ENCODE data around the gene ZNF362. TPM values are rescaled to one million over a fixed set of nuclear protein-coding genes. Genes with fewer than 3 reads are reported as not detected.
A peak's percentile ranks its signal among the peaks of the same experiment; 100 is the strongest.

Gene ZNF362
- total and polyA plus RNA-seq, 5 donors from 2014 or later = 12.2 to 21.7 (median 15.2) TPM

- H3K27me3 ChIP-seq (ENCODE audit: control insufficient read depth, insufficient read depth, low read length) = no peaks in the 10 kb centered on the region
- Mint-ChIP-seq H3K4me1 (peaks cover 26 to 68% (median 59%) of the 10 kb centered on the region in 4 donors), H3K4me3 (no peak overlapping the region), H3K36me3 (peaks cover 23% of the 10 kb centered on the region), H3K27me3 (no peaks in the 10 kb centered on the region), H3K9me3 (no peaks in the 10 kb centered on the region), H3K27ac (no peak overlapping the region)
- peaks cover 33% of the 10 kb centered on the region for H3K4me1 ChIP-seq (ENCODE audit: control insufficient read depth, insufficient read depth, low read length, poor library complexity, severe bottlenecking)
- no peak for ATAC-seq (ENCODE audit: low read depth in 2 of 2)
- H3K27ac ChIP-seq (ENCODE audit: insufficient read depth, low read length, poor library complexity, severe bottlenecking) = no peak overlapping the region
- no peak for DNase-seq
- no peaks in the 10 kb centered on the region for H3K9me3 ChIP-seq (ENCODE audit: control insufficient read depth in 2 of 2, low read length in 2 of 2)
- H3K36me3 ChIP-seq (ENCODE audit: control insufficient read depth, insufficient read depth, low read length) = peaks cover 9% of the 10 kb centered on the region
- no peak overlapping the region for H3K4me3 ChIP-seq (ENCODE audit: low read depth, low read length)
Measured at GRCh38 chr1:33344896-33345560, 88.7 kb downstream of the ZNF362 start.

- H3K36me3 ChIP-seq (ENCODE audit: control insufficient read depth, insufficient read depth, low read length) = peaks cover 8% of the 10 kb centered on the region
- no peak overlapping the region for H3K27ac ChIP-seq (ENCODE audit: insufficient read depth, low read length, poor library complexity, severe bottlenecking)
- H3K4me3 Mint-ChIP-seq = peak overlapping the region; percentile 84 to 99 (median 96)
- no peak overlapping the region for H3K4me3 ChIP-seq (ENCODE audit: low read depth, low read length)
- peaks cover 39% of the 10 kb centered on the region for H3K4me1 ChIP-seq (ENCODE audit: control insufficient read depth, insufficient read depth, low read length, poor library complexity, severe bottlenecking)
- peaks cover 31 to 67% (median 56%) of the 10 kb centered on the region in 4 donors for H3K4me1 Mint-ChIP-seq
- no peak for DNase-seq
- no peaks in the 10 kb centered on the region for H3K27me3 ChIP-seq (ENCODE audit: control insufficient read depth, insufficient read depth, low read length)
- H3K9me3 ChIP-seq (ENCODE audit: control insufficient read depth in 2 of 2, low read length in 2 of 2) = no peaks in the 10 kb centered on the region
- H3K9me3 Mint-ChIP-seq = no peaks in the 10 kb centered on the region
- peaks cover 16% of the 10 kb centered on the region for H3K36me3 Mint-ChIP-seq
- peak overlapping the region in 2 of 3 donors; percentile 47 to 52 for H3K27ac Mint-ChIP-seq
- H3K27me3 Mint-ChIP-seq = peaks cover 4% of the 10 kb centered on the region
- no peak for ATAC-seq (ENCODE audit: low read depth in 2 of 2)
Measured at GRCh38 chr1:33346533-33346926, 90.2 kb downstream of the ZNF362 start.

GRCh38 chr1:33346927-33347649 is 90.8 kb downstream of the ZNF362 start:
- peak overlapping the region; percentile 40 to 52 (median 47) for H3K27ac Mint-ChIP-seq
- H3K4me1 ChIP-seq (ENCODE audit: control insufficient read depth, insufficient read depth, low read length, poor library complexity, severe bottlenecking) = peaks cover 39% of the 10 kb centered on the region

GRCh38 chr1:33347650-33347992 is 91.3 kb downstream of the ZNF362 start:
- H3K27ac Mint-ChIP-seq = peak overlapping the region in 2 of 3 donors; percentile 47 to 52
- no peaks in the 10 kb centered on the region for H3K27me3 ChIP-seq (ENCODE audit: control insufficient read depth, insufficient read depth, low read length)
- no peaks in the 10 kb centered on the region for H3K9me3 Mint-ChIP-seq
- H3K36me3 Mint-ChIP-seq = peaks cover 16% of the 10 kb centered on the region
- H3K4me1 Mint-ChIP-seq = peaks cover 31 to 67% (median 51%) of the 10 kb centered on the region in 4 donors
- no peak for ATAC-seq (ENCODE audit: low read depth in 2 of 2)
- DNase-seq = no peak
- no peak overlapping the region for H3K27ac ChIP-seq (ENCODE audit: insufficient read depth, low read length, poor library complexity, severe bottlenecking)
- peaks cover 4% of the 10 kb centered on the region for H3K27me3 Mint-ChIP-seq
- peaks cover 6% of the 10 kb centered on the region for H3K36me3 ChIP-seq (ENCODE audit: control insufficient read depth, insufficient read depth, low read length)
- peak overlapping the region; percentile 84 to 99 (median 96) for H3K4me3 Mint-ChIP-seq
- H3K9me3 ChIP-seq (ENCODE audit: control insufficient read depth in 2 of 2, low read length in 2 of 2) = no peaks in the 10 kb centered on the region
- H3K4me1 ChIP-seq (ENCODE audit: control insufficient read depth, insufficient read depth, low read length, poor library complexity, severe bottlenecking) = peaks cover 39% of the 10 kb centered on the region
- H3K4me3 ChIP-seq (ENCODE audit: low read depth, low read length) = peak overlapping the region; percentile 16

More at GRCh38 chr1:33346927-33347649, 90.8 kb downstream of the ZNF362 start:
- DNase-seq (peak in 1 of 3 donors; percentile 36), ATAC-seq (ENCODE audit: low read depth in 2 of 2) (no peak)
- Mint-ChIP-seq H3K9me3 (no peaks in the 10 kb centered on the region), H3K27me3 (peaks cover 4% of the 10 kb centered on the region), H3K4me1 (peaks cover 31 to 67% (median 55%) of the 10 kb centered on the region in 4 donors), H3K4me3 (peak overlapping the region; percentile 84 to 99 (median 96)), H3K36me3 (peaks cover 16% of the 10 kb centered on the region)
- Histone ChIP-seq H3K9me3 (ENCODE audit: control insufficient read depth in 2 of 2, low read length in 2 of 2) (no peaks in the 10 kb centered on the region), H3K27ac (ENCODE audit: insufficient read depth, low read length, poor library complexity, severe bottlenecking) (no peak overlapping the region), H3K27me3 (ENCODE audit: control insufficient read depth, insufficient read depth, low read length) (no peaks in the 10 kb centered on the region), H3K4me3 (ENCODE audit: low read depth, low read length) (peak overlapping the region; percentile 16), H3K36me3 (ENCODE audit: control insufficient read depth, insufficient read depth, low read length) (peaks cover 6% of the 10 kb centered on the region)

GRCh38 chr1:33348194-33348593 is 91.9 kb downstream of the ZNF362 start:
- DNase-seq = no peak
- H3K27ac Mint-ChIP-seq = peak overlapping the region in 2 of 3 donors; percentile 86 to 95
- H3K27ac ChIP-seq (ENCODE audit: insufficient read depth, low read length, poor library complexity, severe bottlenecking) = no peak overlapping the region
- ATAC-seq (ENCODE audit: low read depth in 2 of 2) = no peak
- H3K27me3 Mint-ChIP-seq = peaks cover 4% of the 10 kb centered on the region
- peaks cover 31 to 62% (median 49%) of the 10 kb centered on the region in 4 donors for H3K4me1 Mint-ChIP-seq
- peaks cover 12% of the 10 kb centered on the region for H3K36me3 Mint-ChIP-seq
- peak overlapping the region; percentile 83 for H3K4me3 ChIP-seq (ENCODE audit: low read depth, low read length)
- no peaks in the 10 kb centered on the region for H3K9me3 ChIP-seq (ENCODE audit: control insufficient read depth in 2 of 2, low read length in 2 of 2)
- H3K36me3 ChIP-seq (ENCODE audit: control insufficient read depth, insufficient read depth, low read length) = peaks cover 3% of the 10 kb centered on the region
- H3K9me3 Mint-ChIP-seq = no peaks in the 10 kb centered on the region
- peak overlapping the region; percentile 95 to 99 (median 98) for H3K4me3 Mint-ChIP-seq
- H3K27me3 ChIP-seq (ENCODE audit: control insufficient read depth, insufficient read depth, low read length) = no peaks in the 10 kb centered on the region
- peaks cover 39% of the 10 kb centered on the region for H3K4me1 ChIP-seq (ENCODE audit: control insufficient read depth, insufficient read depth, low read length, poor library complexity, severe bottlenecking)

- peaks cover 31 to 59% (median 46%) of the 10 kb centered on the region in 4 donors for H3K4me1 Mint-ChIP-seq
- no peaks in the 10 kb centered on the region for H3K9me3 Mint-ChIP-seq
- H3K27ac Mint-ChIP-seq = peak overlapping the region; percentile 33 to 95 (median 86)
- Histone ChIP-seq H3K27ac (ENCODE audit: insufficient read depth, low read length, poor library complexity, severe bottlenecking) (peak overlapping the region; percentile 54), H3K27me3 (ENCODE audit: control insufficient read depth, insufficient read depth, low read length) (no peaks in the 10 kb centered on the region), H3K9me3 (ENCODE audit: control insufficient read depth in 2 of 2, low read length in 2 of 2) (no peaks in the 10 kb centered on the region), H3K4me1 (ENCODE audit: control insufficient read depth, insufficient read depth, low read length, poor library complexity, severe bottlenecking) (peaks cover 39% of the 10 kb centered on the region), H3K36me3 (ENCODE audit: control insufficient read depth, insufficient read depth, low read length) (peaks cover 3% of the 10 kb centered on the region), H3K4me3 (ENCODE audit: low read depth, low read length) (peak overlapping the region; percentile 83)
- peak in 2 of 3 donors; percentile 3 to 45 for DNase-seq
- peaks cover 4% of the 10 kb centered on the region for H3K27me3 Mint-ChIP-seq
- no peak for ATAC-seq (ENCODE audit: low read depth in 2 of 2)
- peak overlapping the region; percentile 95 to 99 (median 98) for H3K4me3 Mint-ChIP-seq
- H3K36me3 Mint-ChIP-seq = peaks cover 15% of the 10 kb centered on the region
Measured at GRCh38 chr1:33348676-33349080, 92.4 kb downstream of the ZNF362 start.

GRCh38 chr1:33349081-33349759 is 92.9 kb downstream of the ZNF362 start:
- Mint-ChIP-seq H3K36me3 (peaks cover 10% of the 10 kb centered on the region), H3K27ac (peak overlapping the region; percentile 33 to 95 (median 86)), H3K4me1 (peaks cover 31 to 53% (median 42%) of the 10 kb centered on the region in 4 donors), H3K4me3 (peak overlapping the region; percentile 95 to 99 (median 98)), H3K27me3 (peaks cover 4% of the 10 kb centered on the region), H3K9me3 (no peaks in the 10 kb centered on the region)
- peaks cover 3% of the 10 kb centered on the region for H3K36me3 ChIP-seq (ENCODE audit: control insufficient read depth, insufficient read depth, low read length)
- DNase-seq (peak; percentile 37 to 63 (median 38)), ATAC-seq (ENCODE audit: low read depth in 2 of 2) (peak; percentile 20 to 28)
- no peaks in the 10 kb centered on the region for H3K27me3 ChIP-seq (ENCODE audit: control insufficient read depth, insufficient read depth, low read length)
- peak overlapping the region; percentile 83 for H3K4me3 ChIP-seq (ENCODE audit: low read depth, low read length)
- H3K4me1 ChIP-seq (ENCODE audit: control insufficient read depth, insufficient read depth, low read length, poor library complexity, severe bottlenecking) = peaks cover 39% of the 10 kb centered on the region
- H3K27ac ChIP-seq (ENCODE audit: insufficient read depth, low read length, poor library complexity, severe bottlenecking) = peak overlapping the region; percentile 54
- no peaks in the 10 kb centered on the region for H3K9me3 ChIP-seq (ENCODE audit: control insufficient read depth in 2 of 2, low read length in 2 of 2)

Measured in CD4-positive, CD25-positive, alpha-beta regulatory T cell (primary cell).